SK-N-SH (cell line): ENCODE data around the gene SLC20A1. TPM values are rescaled to one million over a fixed set of nuclear protein-coding genes. Genes with fewer than 3 reads are reported as not detected.
A peak's percentile ranks its signal among the peaks of the same experiment; 100 is the strongest.

Experiments
- CTCF ChIA-PET: fragments of 300-600, 350-600 bp; formaldehyde crosslinking; extraction: SDS; loops from one replicate; lab custom pipeline; 2021; lab: Yijun Ruan, JAX
- POLR2A ChIA-PET: fragments of 350-600 bp; sonication (Branson Sonifier 250); formaldehyde crosslinking; extraction: SDS; loops from one replicate; lab custom pipeline; 2020; ENCODE audit warnings: antibody characterized with exemption, inconsistent platforms; lab: Yijun Ruan, JAX
- DNase-seq: peaks from one replicate; pipeline ENCODE4 v3.0.0; 2012
- H2AFZ ChIP-seq: fragments of 200-600 bp; sonication (generic); 2 replicates; pipeline ENCODE4 v1.8.1; 2016; ENCODE audit warnings: antibody characterized with exemption, mild to moderate bottlenecking, low read depth
- H3F3A ChIP-seq: fragments of 200-600 bp; sonication (generic); replicated peaks from 2 replicates; pipeline ENCODE3; 2016; ENCODE audit warnings: antibody characterized with exemption, mild to moderate bottlenecking; ENCODE audit not compliant: insufficient read depth
- H3K27ac ChIP-seq, 2 experiments: fragments of 200-500 bp in 1 of 2; fragments of 200-600 bp in 1 of 2; sonication (Bioruptor generic) in 1 of 2; sonication (generic), shearing (Covaris generic) in 1 of 2; 2 replicates each; pipeline versions ENCODE4 v1.5.1 to v1.6.1; 2014 to 2016; ENCODE audit warnings: low read depth in 2 of 2, inconsistent platforms in 1 of 2, low read length in 1 of 2, mild to moderate bottlenecking in 1 of 2, mixed read lengths in 1 of 2
- H3K27me3 ChIP-seq: fragments of 200-600 bp; sonication (generic), shearing (Covaris generic); 2 replicates; pipeline ENCODE4 v1.6.1; 2016; ENCODE audit warnings: mixed run types; ENCODE audit not compliant: insufficient read depth
- H3K36me3 ChIP-seq, 2 experiments: fragments of 200-500 bp in 1 of 2; fragments of 200-600 bp in 1 of 2; sonication (Bioruptor generic) in 1 of 2; sonication (generic) in 1 of 2; replicated peaks in 1 of 2; 2 replicates each; pipeline versions ENCODE3 to v1.5.1; 2014 to 2016; ENCODE audit warnings: low read length in 1 of 2, mild to moderate bottlenecking in 1 of 2; ENCODE audit not compliant: insufficient read depth in 2 of 2, control insufficient read depth in 1 of 2
- H3K4me1 ChIP-seq, 2 experiments: fragments of 200-500 bp in 1 of 2; fragments of 200-600 bp in 1 of 2; sonication (Bioruptor generic) in 1 of 2; sonication (generic), shearing (Covaris generic) in 1 of 2; 2 replicates each; pipeline versions ENCODE4 v1.5.1 to v1.6.1; 2014 to 2016; ENCODE audit warnings: low read depth in 1 of 2, low read length in 1 of 2, mixed run types in 1 of 2; ENCODE audit not compliant: insufficient read depth in 2 of 2, control insufficient read depth in 1 of 2
- H3K4me2 ChIP-seq: fragments of 200-600 bp; sonication (generic), shearing (Covaris generic); 2 replicates; pipeline ENCODE4 v1.6.1; 2017; ENCODE audit warnings: mixed run types
- H3K4me3 ChIP-seq, 2 experiments: fragments of 200-500 bp in 1 of 2; fragments of 200-600 bp in 1 of 2; sonication (Bioruptor generic) in 1 of 2; sonication (generic), shearing (Covaris generic) in 1 of 2; 2 replicates each; pipeline versions ENCODE4 v1.5.1 to v1.8.1; 2014 to 2016; ENCODE audit warnings: low read depth in 2 of 2, inconsistent platforms in 1 of 2, low read length in 1 of 2, mild to moderate bottlenecking in 1 of 2, mixed read lengths in 1 of 2, moderate library complexity in 1 of 2
- H3K79me2 ChIP-seq: fragments of 200-600 bp; sonication (generic); 2 replicates; pipeline ENCODE4 v1.8.1; 2017; ENCODE audit warnings: mild to moderate bottlenecking; ENCODE audit not compliant: insufficient read depth
- H3K9ac ChIP-seq: fragments of 200-600 bp; sonication (generic); 2 replicates; pipeline ENCODE4 v1.6.1; 2017; ENCODE audit warnings: mixed run types
- H3K9me2 ChIP-seq: fragments of 200-600 bp; sonication (generic); 2 replicates; pipeline ENCODE4 v1.6.1; 2017; ENCODE audit warnings: mixed run types
- H3K9me3 ChIP-seq: fragments of 200-600 bp; sonication (generic); 2 replicates; pipeline ENCODE4 v1.6.1; 2017; ENCODE audit warnings: mixed run types, mild to moderate bottlenecking, moderate library complexity
- H4K20me1 ChIP-seq: fragments of 200-600 bp; sonication (generic); 2 replicates; pipeline ENCODE4 v1.6.1; 2017; ENCODE audit warnings: mild to moderate bottlenecking, mixed run types; ENCODE audit not compliant: insufficient read depth
- EP300 ChIP-seq, 2 experiments: IDR thresholded peaks; 2 replicates each; pipeline versions ENCODE4 v1.4.0 to v1.6.1; 2012; ENCODE audit warnings: borderline replicate concordance in 1 of 2, low read depth in 1 of 2, low read length in 1 of 2
- EZH2phosphoT487 ChIP-seq: fragments of 200-600 bp; sonication (generic); IDR thresholded peaks from 2 replicates; pipeline ENCODE4 v1.6.1; 2017; ENCODE audit warnings: low read depth, mixed run types, mild to moderate bottlenecking, antibody characterized with exemption, moderate library complexity, borderline replicate concordance
- FOSL2 ChIP-seq: IDR thresholded peaks from 2 replicates; pipeline ENCODE4 v1.4.0; 2012; ENCODE audit warnings: low read depth, mild to moderate bottlenecking, moderate library complexity, borderline replicate concordance
- FOXM1 ChIP-seq: IDR thresholded peaks from 2 replicates; pipeline ENCODE4 v1.4.0; 2012; ENCODE audit warnings: low read depth, mild to moderate bottlenecking
- MEF2A ChIP-seq: IDR thresholded peaks from 2 replicates; pipeline ENCODE4 v1.4.0; 2012; ENCODE audit warnings: low read depth, borderline replicate concordance
- MXI1 ChIP-seq: IDR thresholded peaks from 2 replicates; pipeline ENCODE4 v1.6.1; 2012; ENCODE audit warnings: mild to moderate bottlenecking, low read depth, low read length, improper control_type of control experiment
- RAD21 ChIP-seq: IDR thresholded peaks from 2 replicates; pipeline ENCODE4 v1.6.1; 2012; ENCODE audit warnings: mild to moderate bottlenecking, low read length
- RCOR1 ChIP-seq: fragments of 150-350 bp; IDR thresholded peaks from 2 replicates; pipeline ENCODE4 v1.6.1; 2017; ENCODE audit warnings: antibody characterized with exemption, low read length
- RFX5 ChIP-seq: IDR thresholded peaks from 2 replicates; pipeline ENCODE4 v1.6.1; 2012; ENCODE audit warnings: mild to moderate bottlenecking, improper control_type of control experiment, low read length
- SIN3A ChIP-seq: IDR thresholded peaks from 2 replicates; pipeline ENCODE4 v1.6.1; 2012; ENCODE audit warnings: low read depth, mild to moderate bottlenecking, low read length, moderate library complexity, borderline replicate concordance
- TCF12 ChIP-seq: IDR thresholded peaks from 2 replicates; pipeline ENCODE4 v1.4.0; 2012
- YY1 ChIP-seq: IDR thresholded peaks from 2 replicates; pipeline ENCODE4 v1.4.0; 2012; ENCODE audit warnings: low read depth, mild to moderate bottlenecking
- WGBS: methylation state at CpG from one replicate; pipeline ENCODE4 v1.1.6; 2017; ENCODE audit warnings: low lambda C conversion rate; 5-methylcytosine and 5-hydroxymethylcytosine counted together
- polyA plus RNA-seq, 3 experiments: library from polyadenylated mRNA; depleted of rRNA; stranded (reverse); fragments of >200 nt; gene quantifications; 2 replicates each; pipeline ENCODE4 v1.2.3, GENCODE V29; 2012
- TF ChIP-seq, protein P1 (sequence below): IDR thresholded peaks from 2 replicates; pipeline ENCODE4 v1.4.0; 2012; ENCODE audit warnings: low read depth
- TF ChIP-seq, protein P2 (sequence below): IDR thresholded peaks from 2 replicates; pipeline ENCODE4 v1.4.0; 2012; ENCODE audit warnings: low read depth, borderline replicate concordance
- TF ChIP-seq, protein P3 (sequence below): fragments of 150-350 bp; IDR thresholded peaks from 2 replicates; pipeline ENCODE4 v1.6.1; 2017; ENCODE audit warnings: antibody characterized with exemption, low read length, low read depth, borderline replicate concordance
- TF ChIP-seq, protein P4 (sequence below): IDR thresholded peaks from 2 replicates; pipeline ENCODE4; 2012

Gene SLC20A1
- polyA plus RNA-seq, 1 of the 3 experiments (the other 2 are of a cell fraction), result 56.3 TPM

DNA sequence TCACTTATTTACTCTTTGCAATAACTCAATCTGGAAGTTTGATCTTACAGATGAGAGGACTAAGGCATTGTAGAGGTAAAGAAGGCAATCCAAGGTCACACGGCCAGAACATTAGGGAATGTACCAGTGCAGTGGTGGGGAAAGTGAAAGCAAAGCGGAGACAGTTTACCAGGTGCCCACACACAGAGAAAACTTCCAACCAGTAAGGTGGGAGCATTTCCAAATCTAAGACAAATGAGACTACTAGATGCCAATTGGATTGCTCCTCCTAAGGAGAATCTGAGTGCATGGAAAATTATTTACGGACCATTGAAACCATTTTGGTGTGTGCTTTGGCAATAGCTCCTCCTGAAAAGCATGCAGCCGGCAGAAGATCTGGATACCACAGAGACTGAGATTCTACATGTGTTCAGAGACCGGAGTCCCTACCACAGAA is 34.9 kb downstream of the SLC20A1 start:
- TF ChIP-seq EP300 (IDR thresholded peaks at IDR 0.05; ENCODE audit: borderline replicate concordance in 1 of 2, low read depth in 1 of 2, low read length in 1 of 2) (no peak), FOSL2 (no peak), SIN3A (no peak), YY1 (no peak), RFX5 (no peak), TCF12 (no peak), EZH2phosphoT487 (no peak), RAD21 (no peak)
- TF ChIP-seq, protein P1, sequence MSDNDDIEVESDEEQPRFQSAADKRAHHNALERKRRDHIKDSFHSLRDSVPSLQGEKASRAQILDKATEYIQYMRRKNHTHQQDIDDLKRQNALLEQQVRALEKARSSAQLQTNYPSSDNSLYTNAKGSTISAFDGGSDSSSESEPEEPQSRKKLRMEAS, result no peak
- TF ChIP-seq, protein P2, sequence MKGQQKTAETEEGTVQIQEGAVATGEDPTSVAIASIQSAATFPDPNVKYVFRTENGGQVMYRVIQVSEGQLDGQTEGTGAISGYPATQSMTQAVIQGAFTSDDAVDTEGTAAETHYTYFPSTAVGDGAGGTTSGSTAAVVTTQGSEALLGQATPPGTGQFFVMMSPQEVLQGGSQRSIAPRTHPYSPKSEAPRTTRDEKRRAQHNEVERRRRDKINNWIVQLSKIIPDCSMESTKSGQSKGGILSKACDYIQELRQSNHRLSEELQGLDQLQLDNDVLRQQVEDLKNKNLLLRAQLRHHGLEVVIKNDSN, result no peak
- Histone ChIP-seq H3K27me3 (no peaks in the 10 kb centered on the region), H3K9me2 (no peaks in the 10 kb centered on the region), H4K20me1 (no peaks in the 10 kb centered on the region), H3K79me2 (no peaks in the 10 kb centered on the region), H3K36me3 (no peaks in the 10 kb centered on the region), H2AFZ (no peak overlapping the region), H3K4me1 (no peaks in the 10 kb centered on the region), H3F3A (peaks cover 5% of the 10 kb centered on the region), H3K27ac (no peak overlapping the region), H3K4me3 (no peak overlapping the region), H3K9me3 (no peaks in the 10 kb centered on the region), H3K9ac (no peak overlapping the region), H3K4me2 (no peak overlapping the region)
- WGBS, result 97% methylated on average over 5 of the region's 5 CpGs
- DNase-seq, result no peak
- CTCF ChIA-PET, result interaction anchor here (2.3 to 3.6 kb wide), 2 partner anchors 11 to 13 kb away, joined by 5 to 14 read pairs; no protein-coding TSS in a partner anchor
- POLR2A ChIA-PET, result no interaction called here

DNA sequence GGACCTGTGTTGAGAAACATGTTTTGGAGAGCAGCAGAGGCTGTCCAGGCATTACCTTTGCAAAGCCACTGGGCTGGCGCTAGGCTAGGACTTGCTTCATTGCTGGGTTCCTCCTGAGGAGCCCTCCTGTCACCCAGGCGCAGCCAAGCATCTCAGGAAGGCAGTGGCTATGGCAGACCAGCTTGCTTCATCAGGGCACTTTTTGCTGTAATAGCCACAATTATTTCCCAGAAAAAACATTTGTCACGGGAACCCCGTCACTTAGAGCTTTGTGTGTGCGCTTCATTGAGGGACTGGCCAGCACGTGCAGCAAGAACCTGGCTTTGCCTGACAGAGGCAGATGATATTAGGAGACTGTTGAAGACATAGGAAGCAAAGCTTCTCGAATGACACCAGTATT is 36.4 kb downstream of the SLC20A1 start:
- ChIA-PET POLR2A (no interaction called here), CTCF (interaction anchor here (3.6 kb wide), 1 partner anchor 9 kb away, joined by 14 read pairs; no protein-coding TSS in a partner anchor)
- 92% methylated on average over 6 of the region's 7 CpGs for WGBS

More for the DNA sequence above, 36.4 kb downstream of the SLC20A1 start:
- no peak overlapping the region for H3K4me3 ChIP-seq
- no peak overlapping the region for H3K27ac ChIP-seq
- 0 out of 2 replicates have a peak overlapping the region, but pooled peaks have one; percentile 41 for H2AFZ ChIP-seq
- H3K36me3 ChIP-seq, result no peaks in the 10 kb centered on the region
- DNase-seq, result no peak
- H3F3A ChIP-seq, result peaks cover 5% of the 10 kb centered on the region
- H3K9me3 ChIP-seq, result no peaks in the 10 kb centered on the region
- no peaks in the 10 kb centered on the region for H3K79me2 ChIP-seq
- no peak overlapping the region for H3K9ac ChIP-seq
- no peaks in the 10 kb centered on the region for H4K20me1 ChIP-seq
- no peaks in the 10 kb centered on the region for H3K27me3 ChIP-seq
- TF ChIP-seq FOXM1 (no peak), FOSL2 (no peak), YY1 (no peak), MEF2A (no peak), MXI1 (no peak), RCOR1 (no peak)
- TF ChIP-seq, protein P3, sequence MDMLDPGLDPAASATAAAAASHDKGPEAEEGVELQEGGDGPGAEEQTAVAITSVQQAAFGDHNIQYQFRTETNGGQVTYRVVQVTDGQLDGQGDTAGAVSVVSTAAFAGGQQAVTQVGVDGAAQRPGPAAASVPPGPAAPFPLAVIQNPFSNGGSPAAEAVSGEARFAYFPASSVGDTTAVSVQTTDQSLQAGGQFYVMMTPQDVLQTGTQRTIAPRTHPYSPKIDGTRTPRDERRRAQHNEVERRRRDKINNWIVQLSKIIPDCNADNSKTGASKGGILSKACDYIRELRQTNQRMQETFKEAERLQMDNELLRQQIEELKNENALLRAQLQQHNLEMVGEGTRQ, result no peak
- TF ChIP-seq, protein P4, sequence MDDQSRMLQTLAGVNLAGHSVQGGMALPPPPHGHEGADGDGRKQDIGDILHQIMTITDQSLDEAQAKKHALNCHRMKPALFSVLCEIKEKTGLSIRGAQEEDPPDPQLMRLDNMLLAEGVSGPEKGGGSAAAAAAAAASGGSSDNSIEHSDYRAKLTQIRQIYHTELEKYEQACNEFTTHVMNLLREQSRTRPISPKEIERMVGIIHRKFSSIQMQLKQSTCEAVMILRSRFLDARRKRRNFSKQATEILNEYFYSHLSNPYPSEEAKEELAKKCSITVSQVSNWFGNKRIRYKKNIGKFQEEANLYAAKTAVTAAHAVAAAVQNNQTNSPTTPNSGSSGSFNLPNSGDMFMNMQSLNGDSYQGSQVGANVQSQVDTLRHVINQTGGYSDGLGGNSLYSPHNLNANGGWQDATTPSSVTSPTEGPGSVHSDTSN, result no peak
- TF ChIP-seq, all 33 proteins: peak for 0
- Histone ChIP-seq H3K4me1 (no peaks in the 10 kb centered on the region), H3K9me2 (no peaks in the 10 kb centered on the region), H3K4me2 (no peak overlapping the region)
